Raji (cell line): ENCODE measurements around the gene MDC1.
A peak's percentile ranks its signal among the peaks of the same experiment; 100 is the strongest.

Source experiments
- POLR2A ChIP-seq: IDR thresholded peaks from 2 replicates; pipeline ENCODE4 v1.6.1; 2011; ENCODE audit warnings: low read depth, low read length, control low read depth; ENCODE audit not compliant: insufficient read depth

The MDC1 gene

DNA sequence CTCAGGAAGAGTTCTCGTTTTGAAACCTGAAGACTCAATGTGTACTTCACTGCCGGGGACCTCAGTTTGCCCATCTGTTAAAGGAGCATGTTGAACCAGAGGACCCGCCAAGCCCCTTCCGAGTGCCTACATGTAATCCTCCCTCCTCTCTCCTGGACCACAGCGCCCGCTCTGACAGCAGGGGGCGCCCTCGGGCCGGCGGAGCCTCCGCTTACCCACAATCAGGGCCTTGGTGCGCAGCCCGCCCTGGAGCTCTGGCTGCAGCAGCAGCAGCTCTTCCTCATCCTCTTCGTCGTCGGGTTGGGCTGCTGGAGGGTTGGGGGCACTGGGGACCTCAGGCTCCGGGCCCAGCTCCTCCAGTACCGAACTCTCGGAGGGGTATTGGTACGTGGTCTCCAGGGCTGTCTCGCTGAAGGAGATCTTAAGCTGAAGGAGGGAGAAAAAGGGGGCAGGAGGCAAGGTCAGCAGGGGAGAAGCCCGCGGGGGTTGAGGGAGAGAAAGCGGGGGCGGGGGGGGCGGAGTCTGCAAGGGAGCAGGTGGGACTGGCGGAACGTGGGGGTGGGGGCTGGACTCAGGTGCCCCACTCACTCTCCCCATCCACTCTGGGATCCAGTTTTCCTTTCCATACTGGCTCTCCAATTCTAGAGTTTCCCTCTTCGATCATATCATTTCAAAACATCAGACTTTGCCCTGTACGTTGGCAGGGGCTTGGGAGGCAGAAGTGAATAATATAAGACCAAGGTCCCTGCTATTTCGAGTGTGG, 37.9 kb downstream of the MDC1 start:
- peak; percentile 33; the same call in 1 of the 2 replicates for TF ChIP-seq POLR2A

DNA sequence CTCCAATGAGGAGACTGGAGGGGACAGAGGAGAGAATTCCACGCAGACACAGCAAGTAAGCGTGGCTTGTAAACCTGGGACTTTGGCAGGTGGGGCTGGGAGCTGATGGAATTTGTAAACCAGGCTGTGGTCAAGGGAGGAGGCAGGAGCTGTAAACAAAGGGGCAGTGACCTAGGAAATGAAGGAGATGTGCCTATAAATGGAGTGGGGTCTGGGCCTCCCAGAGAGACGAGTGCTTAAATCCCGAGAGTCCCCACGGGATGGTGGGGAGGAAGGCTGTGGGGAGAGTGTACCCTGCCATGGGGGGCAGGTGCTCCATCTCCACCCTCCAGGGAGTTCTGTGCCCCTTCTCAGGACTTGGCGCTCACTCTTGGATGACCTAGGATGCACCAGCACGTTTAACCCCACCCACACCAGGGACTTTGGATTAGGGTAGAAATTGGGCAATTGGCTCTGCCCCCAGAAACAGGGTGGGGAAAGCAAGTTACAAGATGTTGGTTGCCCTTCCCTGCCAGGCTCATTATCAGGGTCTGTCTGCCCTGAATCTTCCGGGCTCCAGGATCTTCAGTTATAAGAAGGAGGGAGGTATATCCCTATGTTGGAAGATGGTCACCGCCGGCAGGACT, 40.3 kb downstream of the MDC1 start:
- no peak for TF ChIP-seq POLR2A

DNA sequence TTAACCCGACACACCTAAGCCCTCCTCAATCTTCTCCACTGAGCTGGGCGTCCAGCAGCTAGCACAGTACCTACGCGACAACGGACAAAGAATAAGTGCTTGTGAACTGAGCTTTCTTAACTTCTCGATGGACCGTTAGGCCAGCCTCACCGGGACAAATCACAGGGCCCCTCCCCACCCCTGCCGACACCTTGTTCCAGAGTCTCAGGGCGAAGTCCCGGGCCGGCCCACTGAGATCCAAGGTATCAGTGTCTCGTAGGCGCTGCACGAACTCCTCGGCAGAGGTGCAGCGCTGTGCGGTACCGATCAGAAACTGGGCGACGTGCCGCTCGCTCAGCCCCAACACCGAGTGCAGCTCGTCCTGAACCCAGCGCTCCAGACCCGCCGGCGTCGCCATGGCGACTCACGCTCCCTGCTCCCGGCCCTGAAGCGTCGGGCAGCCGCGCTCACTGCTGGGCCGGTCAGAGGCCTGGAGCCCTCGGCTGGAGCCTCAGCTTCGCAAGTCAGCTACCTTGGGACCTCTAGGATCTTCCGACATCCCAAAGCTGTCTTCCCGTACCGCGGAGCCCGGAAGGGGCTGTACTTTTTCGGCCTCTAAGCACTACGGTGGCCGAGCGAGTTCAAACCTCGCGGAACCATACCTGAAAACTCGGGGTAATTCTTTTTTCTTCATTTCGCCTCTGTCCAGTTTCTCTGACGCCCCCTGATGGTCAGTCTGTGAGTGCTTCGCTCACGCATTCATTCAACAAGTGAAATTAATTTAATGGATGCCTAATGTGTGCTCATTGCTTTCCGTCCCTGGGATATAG, 44.4 kb downstream of the MDC1 start, which contains the start of gene DHX16:
DHX16 (minus strand) TSS at position 562 of the 809 bp plus-strand sequence; CDS start at position 397, 165 bp downstream.
- peak; percentile 84 for TF ChIP-seq POLR2A

DNA sequence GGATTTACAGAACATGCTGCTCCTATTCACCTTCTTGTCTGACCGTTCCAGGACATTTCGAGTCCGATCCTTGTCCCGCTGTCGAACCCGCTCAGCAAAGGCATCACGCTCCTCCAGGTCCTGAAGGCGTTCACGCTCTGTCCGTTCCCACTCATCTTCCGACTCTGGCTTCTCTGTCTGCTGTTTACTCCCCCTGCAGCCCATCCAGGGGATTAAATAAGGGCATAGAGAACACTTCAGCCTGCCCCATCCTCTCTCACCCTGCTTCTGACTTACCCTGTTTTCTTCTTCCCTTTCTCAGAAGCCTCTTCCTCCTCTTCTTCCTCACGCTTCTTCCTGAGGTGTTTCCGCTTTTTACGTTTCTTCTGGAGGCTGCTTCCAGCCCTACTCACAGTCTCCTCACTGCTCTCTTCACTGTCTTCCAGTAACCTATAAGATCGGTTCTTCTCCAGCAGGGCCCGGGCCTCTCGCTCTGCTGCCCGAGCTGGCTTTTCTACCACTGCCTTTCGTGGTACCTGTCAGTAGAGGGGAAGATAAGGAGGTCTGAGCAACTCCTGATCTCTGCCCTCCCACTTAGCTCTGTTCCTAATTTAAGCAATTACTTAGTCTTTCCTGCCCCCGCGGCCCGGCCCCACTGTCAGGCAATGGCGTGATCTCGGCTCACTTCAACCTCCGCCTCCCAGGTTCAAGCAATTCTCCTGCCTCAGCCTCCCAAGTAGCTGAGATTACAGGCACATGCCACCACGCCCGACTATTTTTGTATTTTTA, 46.1 kb downstream of the MDC1 start:
- no peak for TF ChIP-seq POLR2A

DNA sequence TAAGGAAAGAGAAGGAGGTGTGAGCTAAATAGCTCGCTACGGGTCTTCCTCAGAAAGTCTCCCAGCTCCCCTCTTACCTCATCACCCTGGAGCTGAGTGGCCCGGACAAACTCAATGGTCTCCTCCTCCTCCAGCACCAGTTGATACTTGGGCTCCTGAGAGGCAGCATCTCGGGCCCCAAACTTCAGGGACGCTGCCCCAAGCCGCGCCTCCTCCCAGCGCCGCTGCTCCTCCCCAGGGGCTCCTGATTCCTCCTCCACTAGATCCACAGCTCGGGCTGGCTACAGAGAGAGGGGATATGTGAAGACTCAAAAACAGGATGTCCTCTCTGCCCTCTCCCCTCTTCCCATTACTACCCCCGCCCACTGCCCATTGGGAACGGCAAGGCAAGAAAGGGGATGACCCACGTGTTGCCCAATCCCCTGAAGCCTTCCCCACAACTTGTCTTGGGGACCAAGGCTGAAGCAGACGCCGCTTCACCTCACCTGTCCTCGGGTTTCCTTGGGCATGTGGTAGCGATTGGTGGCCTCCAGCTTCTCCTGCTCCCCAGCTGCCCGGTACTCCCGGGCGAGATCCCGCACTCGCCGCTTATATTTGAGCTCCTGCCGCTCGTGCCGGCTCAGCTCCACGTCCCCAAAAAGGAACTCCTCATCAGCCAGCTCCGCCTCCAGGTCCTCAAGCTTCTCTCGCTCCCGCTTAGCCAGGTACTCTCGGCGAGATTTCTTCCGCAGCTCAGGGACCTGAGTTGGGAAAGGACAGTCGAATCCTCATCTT, 51.9 kb downstream of the MDC1 start:
- no peak for TF ChIP-seq POLR2A

DNA sequence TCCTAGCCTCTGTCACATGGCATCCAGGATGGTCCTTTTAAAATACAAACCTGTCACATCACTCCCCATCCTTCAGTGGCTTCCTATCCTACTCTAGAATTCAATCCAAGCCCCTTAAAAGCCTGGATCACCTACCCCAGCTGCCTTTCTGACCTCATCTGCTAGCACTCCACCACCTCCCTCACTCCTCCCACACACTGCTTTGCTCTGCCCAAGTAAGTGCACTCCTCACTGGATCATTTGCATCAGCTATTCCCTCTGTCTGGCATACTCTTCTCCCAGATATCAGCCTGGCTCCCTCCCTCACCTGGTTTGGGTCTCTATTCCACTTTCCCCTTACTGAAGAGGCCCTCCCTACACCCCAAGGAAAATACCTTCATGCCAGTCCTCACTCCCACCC, 59.6 kb downstream of the MDC1 start:
- TF ChIP-seq POLR2A: no peak

DNA sequence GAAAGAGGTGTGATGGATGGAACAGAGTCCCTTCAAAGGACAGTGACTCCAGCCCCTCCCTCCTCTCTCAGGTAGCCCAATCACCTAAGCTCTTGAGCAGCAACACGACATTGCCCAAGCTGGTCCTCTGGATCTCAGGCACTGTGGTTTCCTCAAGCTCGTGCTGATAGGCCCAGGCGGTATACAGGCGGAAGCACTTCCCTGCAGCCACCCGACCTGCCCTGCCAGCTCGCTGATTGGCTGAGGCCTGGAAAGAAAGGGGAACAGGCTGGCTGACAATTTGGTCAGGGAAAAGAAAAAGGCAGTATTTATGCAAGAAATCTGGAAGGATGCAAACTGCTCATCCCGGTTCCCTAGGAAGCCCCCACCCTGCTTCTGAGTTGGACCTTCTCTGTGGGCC, 60.6 kb downstream of the MDC1 start:
- no peak for TF ChIP-seq POLR2A

DNA sequence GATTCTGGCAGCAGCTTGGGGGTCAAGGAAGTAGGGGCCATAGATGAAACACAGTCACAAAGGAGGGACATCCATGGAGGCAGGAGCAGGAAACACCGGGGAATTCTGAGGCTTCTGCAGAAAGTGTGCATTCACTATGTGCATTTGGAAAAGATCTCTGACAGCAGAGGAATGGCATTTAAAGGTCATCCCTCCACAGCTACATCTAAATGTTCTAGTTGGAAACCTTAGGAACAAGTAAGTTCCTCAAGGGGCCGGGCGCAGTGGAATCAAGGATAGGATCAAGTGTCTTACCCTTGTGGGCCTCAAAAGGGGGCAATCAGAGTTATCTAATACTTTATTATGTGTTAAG, 61.4 kb downstream of the MDC1 start:
- no peak for TF ChIP-seq POLR2A

DNA sequence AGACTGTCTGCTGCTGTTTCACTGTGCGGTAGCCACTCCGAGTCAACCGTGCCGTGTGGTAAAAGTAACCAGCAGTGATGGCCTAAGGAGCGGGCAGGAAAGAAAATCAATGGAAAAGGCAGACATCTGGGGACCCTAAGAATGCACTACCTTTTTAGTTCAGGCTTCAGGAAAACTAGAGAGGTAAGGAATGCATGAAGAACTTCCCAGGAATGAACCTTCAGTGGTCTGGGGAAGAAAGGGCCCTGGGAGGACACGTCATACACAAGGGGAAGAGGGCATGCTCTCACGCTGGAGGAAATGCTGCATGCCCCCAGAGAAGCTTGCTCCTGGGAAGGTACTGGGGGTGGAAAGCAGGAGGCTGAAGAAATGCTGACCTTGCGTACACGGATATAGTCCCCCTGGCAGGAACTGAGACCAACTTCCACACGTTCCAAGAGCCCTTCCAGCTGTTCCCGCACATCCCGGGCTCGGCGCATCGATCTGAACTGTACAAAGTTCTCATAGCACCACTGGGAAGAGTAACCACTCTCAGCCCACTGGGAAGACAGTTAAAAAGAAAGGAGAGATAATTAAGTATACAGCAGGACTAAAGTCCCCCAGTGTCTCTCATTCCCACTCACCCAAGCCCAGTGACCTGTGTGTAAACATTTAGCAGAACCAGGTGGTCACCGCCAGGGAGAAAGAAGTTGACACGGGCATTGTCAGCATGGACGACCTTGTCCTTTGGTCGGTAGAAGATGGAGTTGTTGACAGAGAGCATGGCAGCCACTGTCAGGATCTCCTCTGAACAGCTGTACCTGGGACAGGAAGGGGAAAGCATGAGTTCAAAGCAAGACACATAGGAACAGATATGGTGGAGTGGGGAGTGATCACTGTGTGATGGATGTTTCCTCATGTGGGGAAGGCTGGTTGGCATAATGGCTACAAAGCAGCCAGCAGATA, 62.0 kb downstream of the MDC1 start:
- no peak for TF ChIP-seq POLR2A

DNA sequence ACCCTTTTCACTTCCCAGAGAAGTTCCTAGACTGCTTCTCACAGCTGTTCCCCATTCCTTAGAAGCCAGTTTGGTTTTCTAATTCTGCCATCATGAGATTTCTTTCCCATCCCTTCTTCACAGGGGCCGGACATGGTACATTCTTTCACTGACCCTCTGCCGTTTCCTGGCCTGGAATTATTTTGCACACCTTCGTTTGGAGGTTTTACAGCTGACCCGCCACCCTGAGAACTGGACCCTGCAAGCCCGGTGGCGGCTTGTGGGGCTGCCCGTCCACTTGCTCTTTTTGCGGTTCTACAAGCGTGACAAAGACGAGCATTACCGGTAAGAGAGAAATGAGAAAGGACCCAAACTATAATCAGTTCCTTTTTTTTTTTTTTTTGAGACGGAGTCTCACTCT, 65.9 kb downstream of the MDC1 start:
- no peak for TF ChIP-seq POLR2A
